ENCODE measurements around the gene UBN2.
A peak's percentile ranks its signal among the peaks of the same experiment; 100 is the strongest.
"Not testable (repeated sequence)": the region's sequence is repeated elsewhere in the genome, so short reads cannot be mapped to it uniquely, and the experiment has no call there.

Gene UBN2

GRCh38 chr7:139297795-139298194 lies 66.8 kb downstream of the UBN2 start:
- no peak for DNase-seq (ENCODE audit: low read depth in 2 of 2)

- DNase-seq (ENCODE audit: low read depth in 2 of 2): no peak
Observed at GRCh38 chr7:139299296-139299695, 68.3 kb downstream of the UBN2 start.

GRCh38 chr7:139300390-139300789 lies 69.4 kb downstream of the UBN2 start:
- no peak for DNase-seq (ENCODE audit: low read depth in 2 of 2)

DNA sequence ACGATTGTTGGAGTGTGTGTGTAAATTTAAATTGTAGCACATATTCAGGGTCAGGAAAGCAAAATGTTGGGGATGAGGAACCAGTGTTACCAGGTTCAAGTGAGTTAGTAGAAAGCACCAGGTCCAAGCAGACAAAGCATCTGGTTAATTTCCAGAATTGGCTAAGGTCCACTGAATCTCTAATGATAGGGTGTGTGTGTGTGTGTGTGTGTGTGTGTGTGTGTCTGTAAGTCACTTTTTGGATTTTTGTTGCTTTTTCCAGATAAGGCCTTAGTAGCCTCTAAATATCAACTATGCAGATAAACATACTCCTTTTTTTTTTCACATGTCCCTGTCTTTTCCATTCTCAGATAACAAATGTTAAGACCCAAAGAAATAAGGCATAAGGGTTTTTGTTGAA lies 73.5 kb downstream of the UBN2 start:
- DNase-seq (ENCODE audit: low read depth in 2 of 2): no peak

- no peak for DNase-seq (ENCODE audit: low read depth in 2 of 2)
Observed at GRCh38 chr7:139317939-139318505, 87.0 kb downstream of the UBN2 start.

- DNase-seq (ENCODE audit: low read depth in 2 of 2): no peak
Observed at GRCh38 chr7:139321071-139321745, 90.2 kb downstream of the UBN2 start.

DNA sequence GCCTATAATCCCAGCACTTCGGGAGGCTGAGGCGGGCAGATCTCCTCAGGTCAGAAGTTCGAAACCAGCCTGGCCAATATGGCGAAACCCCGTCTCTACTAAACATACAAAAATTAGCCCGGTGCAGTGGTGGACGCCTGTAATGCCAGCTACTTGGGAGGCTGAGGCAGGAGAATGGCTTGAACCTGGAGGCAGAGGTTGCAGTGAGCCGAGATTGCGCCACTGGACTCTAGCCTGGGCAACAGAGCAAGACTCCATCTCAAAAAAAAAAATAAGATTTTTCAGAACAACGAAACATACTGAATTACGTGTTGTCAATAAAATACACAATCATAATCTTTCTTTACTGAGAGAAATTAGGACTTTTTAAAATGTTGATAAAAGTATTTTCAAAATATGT lies 93.7 kb downstream of the UBN2 start:
- not testable (repeated sequence) for DNase-seq (ENCODE audit: low read depth in 2 of 2)

- DNase-seq (ENCODE audit: low read depth in 2 of 2): no peak
Observed at GRCh38 chr7:139328375-139328774, 97.3 kb downstream of the UBN2 start.

- no peak for DNase-seq (ENCODE audit: low read depth in 2 of 2)
Observed at GRCh38 chr7:139329119-139329518, 98.1 kb downstream of the UBN2 start.

- DNase-seq (ENCODE audit: low read depth in 2 of 2): no peak
Observed at GRCh38 chr7:139330333-139331030, 99.4 kb downstream of the UBN2 start.

GRCh38 chr7:139332697-139333359 lies 101.8 kb downstream of the UBN2 start:
- no peak for DNase-seq (ENCODE audit: low read depth in 2 of 2)

DNA sequence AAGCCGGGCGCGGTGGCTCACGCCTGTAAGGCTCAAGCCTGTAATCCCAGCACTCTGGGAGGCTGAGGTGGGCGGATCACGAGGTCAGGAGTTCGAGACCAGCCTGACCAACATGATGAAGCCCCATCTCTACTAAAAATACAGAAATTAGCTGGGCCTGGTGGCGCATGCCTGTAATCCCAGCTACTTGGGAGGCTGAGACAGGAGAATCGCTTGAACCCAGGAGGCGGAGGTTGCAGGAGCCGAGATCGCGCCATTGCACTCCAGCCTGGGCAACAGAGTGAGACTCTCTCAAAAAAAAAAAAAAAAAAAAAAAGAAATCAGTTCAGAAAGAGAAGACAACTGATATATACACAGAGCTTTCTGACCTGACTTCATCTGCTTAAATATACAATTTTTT lies 102.4 kb downstream of the UBN2 start:
- DNase-seq (ENCODE audit: low read depth in 2 of 2): not testable (repeated sequence)

GRCh38 chr7:139334399-139335150 lies 103.5 kb downstream of the UBN2 start:
- no peak for DNase-seq (ENCODE audit: low read depth in 2 of 2)

DNA sequence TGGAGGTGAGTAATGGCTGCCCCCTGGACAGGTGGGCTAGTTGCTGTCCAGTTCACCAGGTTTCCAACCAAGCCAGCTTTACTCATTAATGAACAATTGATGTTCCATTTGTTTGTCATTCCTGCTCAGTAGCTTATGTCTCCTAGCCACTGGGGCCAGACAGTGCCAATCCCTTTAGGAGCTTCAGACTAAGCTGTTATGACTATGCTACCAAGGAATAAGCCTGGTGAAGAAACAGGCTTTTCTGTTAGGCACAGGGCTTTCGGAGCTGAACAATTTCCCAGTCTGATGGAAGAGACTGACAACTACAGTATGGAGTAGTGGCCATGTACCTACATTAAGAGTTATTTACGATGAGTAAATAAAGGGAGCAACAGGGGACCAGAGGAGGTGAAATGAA lies 108.0 kb downstream of the UBN2 start:
- no peak for DNase-seq (ENCODE audit: low read depth in 2 of 2)

DNA sequence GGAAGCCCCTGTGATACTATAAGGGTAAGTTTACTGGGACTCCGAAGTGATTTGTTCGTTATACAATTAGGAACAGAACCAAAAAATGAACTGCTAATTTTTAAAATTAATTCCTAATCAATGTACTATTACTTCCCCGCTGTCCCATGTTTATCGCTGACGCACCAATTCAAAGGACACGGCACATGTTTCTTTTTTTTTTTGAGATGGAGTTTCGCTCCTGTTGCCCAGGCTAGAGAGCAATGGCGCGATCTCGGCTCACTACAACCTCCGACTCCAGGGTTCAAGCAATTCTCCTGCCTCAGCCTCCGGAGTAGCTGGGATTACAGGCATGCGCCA lies 108.6 kb downstream of the UBN2 start:
- no peak for DNase-seq (ENCODE audit: low read depth in 2 of 2)

DNA sequence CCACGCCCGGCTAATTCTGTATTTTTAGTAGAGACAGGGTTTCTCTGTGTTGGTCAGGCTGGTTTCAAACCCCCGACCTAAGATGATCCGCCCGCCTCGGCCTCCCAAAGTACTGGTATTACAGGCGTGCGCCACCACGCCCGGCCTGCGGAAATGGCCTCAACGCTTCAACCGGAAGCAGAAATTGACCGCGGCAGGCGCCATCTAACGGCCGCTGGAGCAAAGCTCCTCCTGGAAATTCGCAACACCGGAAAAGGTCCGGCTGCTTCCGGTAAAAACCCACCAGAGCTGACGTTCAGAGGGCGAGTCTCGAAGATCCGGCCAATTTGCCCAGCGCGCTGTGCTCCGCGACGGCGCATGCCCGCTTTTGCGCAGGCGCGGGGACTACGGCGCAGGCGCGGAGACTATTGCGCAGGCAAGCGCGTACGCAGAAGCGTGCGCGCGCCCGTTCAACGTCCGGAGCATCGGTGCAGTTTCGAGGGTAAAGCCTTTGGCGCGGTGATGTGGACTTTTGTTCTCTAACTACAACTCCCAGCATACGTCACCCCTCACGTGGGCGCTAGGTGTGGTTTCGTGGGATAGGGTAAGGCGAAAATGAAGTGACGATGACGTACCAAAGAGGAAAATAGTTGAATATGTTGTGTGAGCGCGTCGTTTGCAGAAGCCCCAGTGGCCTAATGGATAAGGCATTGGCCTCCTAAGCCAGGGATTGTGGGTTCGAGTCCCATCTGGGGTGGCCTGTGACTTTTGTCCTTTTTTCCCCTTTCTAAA lies 109.2 kb downstream of the UBN2 start:
- peak; percentile 94 to 98 for DNase-seq (ENCODE audit: low read depth in 2 of 2)

DNA sequence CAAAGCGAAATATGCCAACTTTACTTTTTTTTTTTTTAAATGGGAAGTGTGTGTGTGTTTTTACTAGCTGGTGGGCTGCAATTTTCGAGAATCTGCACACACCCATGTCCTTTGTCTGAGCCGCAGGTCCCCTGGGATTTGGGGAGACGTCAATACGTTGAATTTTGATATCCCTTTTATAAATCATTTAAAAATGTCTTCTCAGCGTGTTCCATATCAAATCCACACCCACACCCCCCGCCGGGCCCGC lies 109.7 kb downstream of the UBN2 start:
- DNase-seq (ENCODE audit: low read depth in 2 of 2): no peak

- peak; percentile 79 to 82 for DNase-seq (ENCODE audit: low read depth in 2 of 2)
Observed at GRCh38 chr7:139341058-139341775, 110.2 kb downstream of the UBN2 start, which contains the start of gene FMC1. FMC1 (plus strand) TSS chr7:139341337; CDS start chr7:139341385, 48 bp downstream.

DNA sequence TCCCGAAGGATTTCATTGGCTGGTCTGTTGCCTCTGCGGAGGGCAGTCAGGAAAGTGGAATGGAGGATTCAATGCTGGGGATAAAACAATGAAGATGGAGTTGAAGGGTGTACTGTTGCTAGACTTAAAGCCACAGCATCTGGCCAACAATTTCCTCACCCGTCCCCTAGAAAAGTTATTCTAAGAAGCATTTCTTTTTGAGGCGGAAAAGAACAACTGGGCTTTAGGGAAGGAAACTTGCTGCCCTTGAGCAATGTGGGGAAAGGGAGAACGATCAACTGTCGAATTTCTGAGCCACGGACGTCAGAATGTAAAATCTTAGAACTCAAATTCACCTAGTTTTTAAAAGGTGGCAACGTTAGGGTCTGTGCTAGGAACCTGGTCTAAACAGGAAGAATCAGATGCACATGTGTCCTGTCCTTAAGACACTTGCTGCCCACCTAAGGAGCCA lies 110.8 kb downstream of the UBN2 start:
- no peak for DNase-seq (ENCODE audit: low read depth in 2 of 2)

GRCh38 chr7:139345042-139345441 lies 114.0 kb downstream of the UBN2 start:
- no peak for DNase-seq (ENCODE audit: low read depth in 2 of 2)

DNA sequence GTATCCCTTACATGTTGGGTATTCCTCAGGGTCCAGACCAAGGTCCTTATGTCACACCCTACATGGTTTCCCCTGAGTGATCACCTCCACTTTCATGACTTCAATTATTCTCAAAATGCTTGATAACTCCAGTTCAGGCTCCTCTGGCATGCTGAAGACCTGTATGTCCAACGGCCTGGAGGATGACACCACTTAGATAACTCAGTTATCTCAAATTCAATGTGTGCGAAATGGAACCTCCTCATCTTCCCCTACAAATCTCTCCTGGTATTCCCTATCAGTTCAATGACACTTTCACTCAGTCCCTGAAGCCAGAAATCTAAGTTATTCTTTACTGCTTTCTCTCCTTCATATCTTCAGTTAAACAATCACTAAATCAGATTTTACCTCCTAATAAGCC lies 120.0 kb downstream of the UBN2 start:
- no peak for DNase-seq (ENCODE audit: low read depth in 2 of 2)

All from stimulated activated CD8-positive, alpha-beta memory T cell treated with anti-CD3 and anti-CD28 coated beads, Interleukin-2, amount 100 ng/mL, for 48 hours (primary cell).